GM19238 (cell line): Measurements from ENCODE around the gene TCF20.

Source experiments
- DNase-seq: peaks from one replicate; pipeline ENCODE4 v3.0.0; 2011; ENCODE audit warnings: low spot score; ENCODE audit not compliant: insufficient read length

The TCF20 gene

GRCh38 chr22:42261296-42261695, 9.2 kb downstream of the TCF20 start:
- no peak for DNase-seq

DNA sequence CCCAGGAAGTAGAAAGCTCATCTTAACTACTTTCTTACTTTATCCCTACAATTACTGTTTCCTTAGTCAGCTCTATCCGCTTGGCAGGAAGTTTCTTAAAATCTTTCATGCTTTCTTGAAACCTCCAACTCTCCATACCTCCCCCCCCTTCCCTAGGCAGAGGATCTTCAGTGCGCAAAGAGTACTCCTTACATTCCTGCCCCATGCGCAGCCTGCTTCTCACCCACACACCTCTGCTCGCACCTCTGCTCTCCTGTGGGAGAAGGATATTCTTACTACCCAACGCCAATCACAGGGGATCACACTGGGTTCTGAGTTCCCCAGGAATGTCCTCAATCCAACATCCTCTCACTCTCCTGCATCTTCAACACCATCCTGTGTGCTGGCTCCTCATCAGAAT, 12.3 kb downstream of the TCF20 start:
- no peak for DNase-seq

DNA sequence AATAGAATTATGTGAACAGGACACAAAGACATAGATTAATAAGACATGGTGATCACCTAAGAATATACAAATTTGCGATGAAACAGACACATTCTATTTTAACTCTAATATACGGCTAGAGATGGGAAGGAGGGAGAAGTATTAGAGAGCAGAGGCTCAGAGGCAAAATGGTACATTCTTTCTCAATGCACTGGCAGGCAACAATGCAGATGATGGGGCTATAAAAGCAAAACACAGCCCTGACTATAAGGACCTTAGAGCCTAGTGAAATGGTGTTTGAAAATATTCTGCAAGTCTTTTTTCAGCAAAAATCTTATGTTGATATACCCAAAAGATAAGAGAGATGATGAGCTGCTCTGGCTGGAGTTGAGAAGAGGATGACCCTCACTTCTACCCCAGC, 13.1 kb downstream of the TCF20 start:
- DNase-seq: no peak

- no peak for DNase-seq
Measured at GRCh38 chr22:42256930-42257329, 13.5 kb downstream of the TCF20 start.

GRCh38 chr22:42256220-42256619, 14.2 kb downstream of the TCF20 start:
- no peak for DNase-seq

- DNase-seq: no peak
Measured at GRCh38 chr22:42249831-42250230, 20.6 kb downstream of the TCF20 start.

GRCh38 chr22:42248995-42249394, 21.5 kb downstream of the TCF20 start:
- no peak for DNase-seq

- DNase-seq: no peak
Measured at GRCh38 chr22:42247596-42247995, 22.9 kb downstream of the TCF20 start.

- no peak for DNase-seq
Measured at GRCh38 chr22:42243802-42244060, 26.7 kb downstream of the TCF20 start.

DNA sequence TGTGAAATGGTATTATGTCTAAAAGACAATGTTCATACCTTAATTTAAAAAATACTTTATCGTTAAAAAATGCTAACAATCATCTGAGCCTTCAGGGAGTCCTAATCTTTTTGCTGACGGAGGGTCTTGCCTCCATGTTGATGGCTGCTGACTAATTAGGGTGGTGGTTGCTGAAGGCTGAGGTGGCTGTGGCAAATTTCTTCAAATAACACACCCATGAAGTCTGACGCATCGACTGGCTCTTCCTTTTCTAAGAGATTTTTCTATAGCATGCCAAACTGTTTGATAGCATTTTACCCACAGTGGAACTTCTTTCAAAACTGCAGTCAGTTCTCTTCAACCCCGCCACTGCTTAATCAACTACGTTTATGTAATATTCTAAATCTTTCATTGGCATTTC, 33.6 kb downstream of the TCF20 start:
- DNase-seq: no peak

DNA sequence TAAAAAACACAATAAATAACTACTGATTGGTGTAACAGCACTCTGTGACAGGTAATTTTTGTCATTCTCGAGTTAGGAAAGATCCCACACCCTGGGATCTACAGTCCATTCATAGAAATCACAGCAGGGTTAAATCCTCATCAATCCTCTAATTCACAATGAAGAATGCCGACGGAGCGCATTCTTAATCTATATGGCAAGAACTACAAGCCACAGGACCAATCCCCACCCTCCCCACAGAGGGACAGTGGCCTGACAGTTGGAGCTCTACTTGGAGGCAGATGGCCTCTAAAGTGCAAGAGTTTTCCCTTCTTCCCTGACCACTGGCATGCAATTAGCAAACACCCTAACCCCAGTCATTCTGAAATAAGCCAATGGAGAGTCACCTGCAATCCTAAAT, 34.2 kb downstream of the TCF20 start:
- DNase-seq: no peak

DNA sequence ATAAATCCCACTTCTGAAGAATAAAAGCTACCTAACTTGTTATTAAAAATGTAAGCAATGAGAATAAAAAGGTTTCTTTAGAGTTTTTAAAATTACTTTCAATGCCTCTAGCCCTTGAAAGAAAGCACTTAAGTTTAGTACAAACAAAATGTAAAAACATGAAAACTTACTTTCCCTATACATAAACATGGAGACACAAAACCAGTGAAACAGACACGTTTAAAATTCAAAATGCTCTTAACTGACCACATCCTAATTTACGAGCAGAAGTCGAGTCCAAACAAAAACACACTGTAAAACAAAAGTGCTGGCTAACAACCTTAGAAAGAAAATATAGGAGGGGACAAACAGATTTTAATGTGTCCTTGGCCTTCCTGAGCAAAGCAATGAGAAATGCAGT, 36.6 kb downstream of the TCF20 start:
- no peak for DNase-seq

DNA sequence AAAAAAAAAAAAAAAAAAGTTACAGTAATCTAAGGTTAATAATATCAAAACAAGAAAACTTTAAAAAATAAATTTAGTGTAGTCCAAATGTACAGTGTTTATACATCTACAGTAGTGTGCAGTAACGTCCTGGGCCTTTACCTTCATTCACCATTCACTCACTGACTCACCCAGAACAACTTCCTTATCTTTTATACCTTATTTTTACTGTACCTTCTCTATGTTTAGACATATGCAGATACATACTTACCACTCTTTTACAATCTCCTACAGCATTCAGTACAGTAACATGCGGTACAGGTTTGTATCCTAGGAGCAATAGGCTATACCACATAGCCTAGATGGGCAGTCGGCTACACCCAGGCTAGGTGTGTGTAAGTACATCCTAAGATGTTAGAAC, 38.5 kb downstream of the TCF20 start:
- no peak for DNase-seq

- no peak for DNase-seq
Measured at GRCh38 chr22:42229455-42230149, 40.9 kb downstream of the TCF20 start.

DNA sequence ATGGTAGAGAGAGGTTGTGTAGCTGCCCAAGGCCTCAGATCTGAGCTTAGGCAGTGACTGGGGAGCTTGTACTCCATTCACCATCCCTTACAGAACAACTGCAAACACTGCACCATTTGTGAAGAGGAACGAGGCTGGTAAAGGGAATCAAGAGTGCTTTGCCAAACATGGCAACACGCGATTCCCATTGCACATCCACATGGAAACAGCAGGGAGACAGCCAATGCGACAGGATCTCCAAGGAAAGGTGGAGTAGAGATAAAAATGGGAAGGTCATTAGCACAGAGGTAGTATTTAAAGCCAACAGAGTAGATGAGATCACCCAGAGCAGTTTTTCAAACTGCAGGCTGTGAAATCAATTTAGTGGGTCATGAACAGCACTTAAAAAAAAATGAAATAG, 42.0 kb downstream of the TCF20 start:
- no peak for DNase-seq

DNA sequence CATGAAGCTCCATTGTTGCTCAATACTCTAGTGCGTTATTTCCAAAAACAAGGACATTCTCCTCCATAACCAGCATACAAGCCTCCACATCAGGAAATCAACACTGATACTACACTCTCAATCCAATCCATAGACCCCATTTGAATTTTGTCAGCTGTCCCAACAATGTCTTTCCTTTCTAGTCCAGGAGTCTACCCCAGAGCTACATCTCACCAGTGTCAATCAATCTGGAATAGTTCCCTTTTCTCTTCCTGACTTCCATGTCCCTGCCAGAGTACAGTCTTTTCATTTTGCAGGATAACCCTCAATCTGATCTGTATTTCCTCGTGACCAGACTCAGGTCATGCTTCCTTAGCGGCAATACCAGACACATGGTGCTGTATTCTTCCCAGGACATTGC, 43.0 kb downstream of the TCF20 start:
- DNase-seq: no peak

DNA sequence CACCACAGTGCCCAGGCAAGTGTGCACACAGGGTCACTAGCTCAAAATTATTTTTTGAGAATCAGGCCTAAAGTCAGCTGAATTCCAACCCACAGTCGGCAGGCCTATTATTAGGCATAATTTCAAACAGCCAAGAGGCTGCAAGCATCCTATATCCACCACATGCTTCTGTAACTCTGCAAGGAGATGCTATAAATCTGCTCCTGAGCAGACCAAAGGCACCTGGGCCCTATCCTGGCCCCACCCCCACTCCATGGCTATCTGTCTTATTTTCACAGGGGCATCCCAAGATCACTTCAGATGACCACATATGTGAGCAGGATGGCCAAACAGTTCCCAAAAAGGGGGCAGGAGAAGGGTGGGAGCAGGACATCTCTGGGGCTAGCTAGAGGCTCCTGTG, 44.6 kb downstream of the TCF20 start:
- no peak for DNase-seq

DNA sequence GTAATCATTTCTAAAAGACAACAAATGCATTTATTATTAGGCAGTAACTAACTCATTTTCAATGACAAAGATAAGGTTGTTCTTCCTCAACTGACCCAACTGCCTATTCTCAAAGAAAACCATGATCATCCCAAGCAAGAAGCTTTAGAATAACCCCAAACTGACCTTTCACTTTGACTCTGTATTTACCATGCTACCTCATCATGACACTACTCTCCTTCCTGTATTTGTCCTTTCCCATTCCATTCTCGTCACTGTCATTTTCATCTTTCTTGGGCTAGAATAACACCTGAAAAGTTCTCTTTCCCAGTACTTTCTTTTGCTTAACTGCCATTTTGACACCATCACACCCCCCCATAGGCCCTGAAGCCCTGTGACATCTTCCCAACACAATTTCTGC, 48.3 kb downstream of the TCF20 start:
- DNase-seq: no peak
